Transverse colon (tissue), 4 donors: ENCODE results near the gene GARIN1A. TPM values are rescaled to one million over a fixed set of nuclear protein-coding genes. Genes with fewer than 3 reads are reported as not detected.
"Not testable (repeated sequence)": the region's sequence is repeated elsewhere in the genome, so short reads cannot be mapped to it uniquely, and the experiment has no call there.

Source experiments
- DNase-seq: peaks from one replicate; pipeline ENCODE4 v3.0.0-alpha.2; 2019
- H3K27ac ChIP-seq, 4 donors: fragments of 200-600 bp; sonication (generic); 2 replicates each; pipeline ENCODE4 v1.5.1; 2016 to 2018; ENCODE audit warnings: inconsistent platforms in 4 of 4
- H3K27me3 ChIP-seq: fragments of 200-600 bp; sonication (generic); 2 replicates; pipeline ENCODE4 v1.5.1; 2017; ENCODE audit warnings: inconsistent platforms
- H3K36me3 ChIP-seq, 4 donors: fragments of 200-600 bp; sonication (generic); 2 replicates each; pipeline ENCODE4 v1.5.1; 2017 to 2019; ENCODE audit warnings: inconsistent platforms in 4 of 4
- H3K4me1 ChIP-seq, 4 donors: fragments of 200-600 bp; sonication (generic); 2 replicates each; pipeline ENCODE4 v1.5.1; 2017 to 2020; ENCODE audit warnings: inconsistent platforms in 4 of 4
- H3K4me3 ChIP-seq, 4 donors: fragments of 200-600 bp; sonication (generic); 1 replicate in 1 of 4; 2 replicates in 3 of 4; pipeline versions ENCODE4 v1.5.1 to v1.6.1; 2017 to 2019; ENCODE audit warnings: inconsistent platforms in 4 of 4
- H3K9me3 ChIP-seq, 2 donors: fragments of 200-600 bp; sonication (generic); 2 replicates each; pipeline ENCODE4 v1.5.1; 2017 to 2019; ENCODE audit warnings: inconsistent platforms in 2 of 2
- EP300 ChIP-seq: sonication (generic); formaldehyde crosslinking; IDR thresholded peaks from one replicate; pipeline ENCODE4 v1.6.1; 2017; ENCODE audit warnings: antibody characterized with exemption, low read depth
- POLR2A ChIP-seq: fragments of 450-650 bp; IDR thresholded peaks from one replicate; pipeline ENCODE4 v1.6.1; 2016; ENCODE audit warnings: antibody characterized with exemption, mild to moderate bottlenecking, moderate library complexity
- POLR2AphosphoS5 ChIP-seq, 3 donors: sonication (generic); formaldehyde crosslinking; IDR thresholded peaks; one replicate each; pipeline ENCODE4 v1.6.1; 2016; ENCODE audit warnings: antibody characterized with exemption in 3 of 3
- WGBS, 2 donors: methylation state at CpG; one replicate each; pipeline ENCODE4 v1.1.5; 2018; ENCODE audit warnings: low coverage in 1 of 2; 5-methylcytosine and 5-hydroxymethylcytosine counted together
- in situ Hi-C, 4 donors: fragments of 200-750 bp; cut with MboI; loops; one replicate each; pipeline versions ENCODE4 v1.15.0 to v1.15.1; 2017; ENCODE audit warnings: low sequenced_read_pairs in 3 of 4, low pct_ligation_motif_present in 1 of 4, low pct_unique_long_range_greater_than_20kb in 1 of 4
- intact Hi-C: fragments of 100-400 bp; cut with DNase I; formaldehyde crosslinking; loops from one replicate; pipeline ENCODE4 v1.15.1; 2023; ENCODE audit warnings: low total_unique reads
- total RNA-seq, 4 donors: library from RNA; depleted of rRNA; stranded (reverse); fragments of >200 nt; gene quantifications; one replicate each; pipeline ENCODE4 v1.1.0, GENCODE V29; 2016
- TF ChIP-seq, protein P1 (sequence below), 5 experiments: fragments of 200-600 bp in 3 of 5; fragments of 450-650 bp in 2 of 5; sonication (generic) in 3 of 5; IDR thresholded peaks; 1 replicate in 2 of 5; 2 replicates in 3 of 5; pipeline ENCODE4 v1.5.1; 2016 to 2017; ENCODE audit warnings: antibody characterized with exemption in 5 of 5, inconsistent platforms in 3 of 5, mild to moderate bottlenecking in 2 of 5, moderate library complexity in 1 of 5

The GARIN1A gene
- total RNA-seq, 4 donors from 2014 or later = 0.27 to 1.4 (median 0.48) TPM; not detected in 1

DNA sequence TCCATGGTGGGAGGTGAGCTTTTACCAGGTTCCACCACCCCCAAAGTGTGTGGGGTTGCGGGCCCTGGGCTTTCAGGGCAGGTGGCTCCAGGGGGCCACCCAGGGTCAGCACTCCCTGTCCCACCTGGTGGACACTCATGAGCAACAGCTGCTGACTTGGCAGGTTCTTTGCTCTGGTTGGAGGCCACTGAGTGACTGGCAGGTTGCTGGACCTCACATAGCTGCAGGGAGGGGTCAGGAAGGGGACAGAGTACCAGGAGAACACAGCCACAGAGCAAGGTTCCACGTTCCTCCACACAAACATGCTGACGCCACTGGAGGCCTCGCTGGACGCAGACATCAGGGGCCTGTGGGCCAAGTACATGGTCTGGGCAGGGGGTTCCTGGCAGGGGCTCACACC is 13.7 kb upstream of the GARIN1A start:
- not testable (repeated sequence) for H3K9me3 ChIP-seq
- 100% methylated on average over 3 of the region's 5 CpGs; no CpG with 5 or more reads in 1 of the 2 donors for WGBS, 2 donors

GRCh38 chr7:128660596-128660995 is 11.5 kb upstream of the GARIN1A start:
- H3K9me3 ChIP-seq = peaks cover 8 to 10% of the 10 kb centered on the region in 2 donors
- TF ChIP-seq EP300 (no peak), POLR2AphosphoS5 (IDR thresholded peaks at IDR 0.05) (no peak), POLR2A (no peak)
- TF ChIP-seq, protein P1, sequence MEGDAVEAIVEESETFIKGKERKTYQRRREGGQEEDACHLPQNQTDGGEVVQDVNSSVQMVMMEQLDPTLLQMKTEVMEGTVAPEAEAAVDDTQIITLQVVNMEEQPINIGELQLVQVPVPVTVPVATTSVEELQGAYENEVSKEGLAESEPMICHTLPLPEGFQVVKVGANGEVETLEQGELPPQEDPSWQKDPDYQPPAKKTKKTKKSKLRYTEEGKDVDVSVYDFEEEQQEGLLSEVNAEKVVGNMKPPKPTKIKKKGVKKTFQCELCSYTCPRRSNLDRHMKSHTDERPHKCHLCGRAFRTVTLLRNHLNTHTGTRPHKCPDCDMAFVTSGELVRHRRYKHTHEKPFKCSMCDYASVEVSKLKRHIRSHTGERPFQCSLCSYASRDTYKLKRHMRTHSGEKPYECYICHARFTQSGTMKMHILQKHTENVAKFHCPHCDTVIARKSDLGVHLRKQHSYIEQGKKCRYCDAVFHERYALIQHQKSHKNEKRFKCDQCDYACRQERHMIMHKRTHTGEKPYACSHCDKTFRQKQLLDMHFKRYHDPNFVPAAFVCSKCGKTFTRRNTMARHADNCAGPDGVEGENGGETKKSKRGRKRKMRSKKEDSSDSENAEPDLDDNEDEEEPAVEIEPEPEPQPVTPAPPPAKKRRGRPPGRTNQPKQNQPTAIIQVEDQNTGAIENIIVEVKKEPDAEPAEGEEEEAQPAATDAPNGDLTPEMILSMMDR (IDR thresholded peaks at IDR 0.05) = no peak
- no peaks in the 10 kb centered on the region for H3K36me3 ChIP-seq
- no peak overlapping the region for H3K27ac ChIP-seq
- H3K27me3 ChIP-seq = no peaks in the 10 kb centered on the region
- DNase-seq = no peak
- H3K4me1 ChIP-seq = no peaks in the 10 kb centered on the region
- intact Hi-C loops = no loop called here
- no peak overlapping the region for H3K4me3 ChIP-seq
- 94 to 98% methylated on average over 3 of the region's 3 CpGs for WGBS, 2 donors
- in situ Hi-C loops = no loop called here

More for the DNA sequence above, 13.7 kb upstream of the GARIN1A start:
- H3K4me1 ChIP-seq, in situ Hi-C loops, H3K4me3 ChIP-seq, DNase-seq, intact Hi-C loops, H3K27ac ChIP-seq, H3K36me3 ChIP-seq, H3K27me3 ChIP-seq: not testable (repeated sequence)

- Histone ChIP-seq H3K36me3 (no peaks in the 10 kb centered on the region), H3K27me3 (no peaks in the 10 kb centered on the region), H3K27ac (no peak overlapping the region), H3K4me3 (no peak overlapping the region), H3K9me3 (peaks cover 8 to 10% of the 10 kb centered on the region in 2 donors), H3K4me1 (no peaks in the 10 kb centered on the region)
- intact Hi-C loops = no loop called here
- in situ Hi-C loops = no loop called here
- TF ChIP-seq POLR2AphosphoS5 (IDR thresholded peaks at IDR 0.05) = no peak
- no peak for TF ChIP-seq POLR2A
- TF ChIP-seq, protein P1 (IDR thresholded peaks at IDR 0.05) = no peak
- no peak for TF ChIP-seq EP300
- DNase-seq = no peak
- 95 to 100% methylated on average over 5 of the region's 5 CpGs for WGBS, 2 donors
Measured at GRCh38 chr7:128661446-128661845, 10.6 kb upstream of the GARIN1A start.

DNA sequence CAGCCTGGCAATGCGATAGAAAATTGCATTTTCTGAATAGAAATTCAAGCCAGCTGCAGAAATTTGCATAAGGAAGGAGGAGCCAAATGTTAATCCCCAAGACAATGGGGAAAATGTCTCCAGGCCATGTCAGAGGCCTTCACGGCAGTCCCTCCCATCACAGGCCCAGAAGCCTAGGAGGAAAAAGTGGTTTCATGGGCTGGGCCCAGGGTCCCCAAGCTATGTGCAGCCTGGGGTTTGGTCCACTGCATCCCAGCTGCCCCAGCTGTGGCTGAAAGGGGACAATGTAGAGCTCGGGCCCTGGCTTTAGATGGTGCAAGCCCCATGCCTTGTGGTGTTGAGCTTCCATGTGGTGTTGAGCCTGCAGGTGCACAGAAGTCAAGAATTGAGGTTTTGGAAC is 10.0 kb upstream of the GARIN1A start:
- intact Hi-C loops = no loop called here
- H3K27me3 ChIP-seq = no peaks in the 10 kb centered on the region
- H3K9me3 ChIP-seq = peaks cover 8 to 10% of the 10 kb centered on the region in 2 donors
- H3K4me3 ChIP-seq = no peak overlapping the region
- 97 to 100% methylated on average over 1 to 3 of the region's 3 CpGs for WGBS, 2 donors
- in situ Hi-C loops = no loop called here
- no peak overlapping the region for H3K27ac ChIP-seq
- no peak for DNase-seq
- no peak for TF ChIP-seq POLR2A
- no peaks in the 10 kb centered on the region for H3K4me1 ChIP-seq
- H3K36me3 ChIP-seq = no peaks in the 10 kb centered on the region

DNA sequence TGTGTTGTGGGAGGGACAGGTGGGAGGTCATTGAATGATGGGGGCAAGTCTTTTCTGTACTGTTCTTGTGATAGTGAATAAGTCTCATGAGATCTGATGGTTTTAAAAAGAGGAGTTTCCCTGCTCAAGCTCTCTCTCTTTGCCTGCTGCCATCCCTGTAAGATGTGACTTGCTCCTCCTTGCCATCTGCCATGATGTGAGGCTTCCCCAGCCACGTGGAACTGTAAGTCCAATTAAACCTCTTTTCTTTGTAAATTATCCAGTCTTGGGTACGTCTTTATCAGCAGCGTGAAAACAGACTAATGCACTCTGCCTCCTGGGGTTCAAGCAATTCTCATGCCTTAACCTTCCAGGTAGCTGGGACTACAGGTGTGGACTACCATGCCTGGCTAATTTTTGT is 8.9 kb upstream of the GARIN1A start:
- H3K4me3 ChIP-seq, H3K27me3 ChIP-seq, H3K4me1 ChIP-seq, intact Hi-C loops, H3K36me3 ChIP-seq, H3K9me3 ChIP-seq, DNase-seq, in situ Hi-C loops, H3K27ac ChIP-seq: not testable (repeated sequence)
- 81 to 93% methylated on average over 3 of the region's 3 CpGs for WGBS, 2 donors

- H3K4me1 ChIP-seq = no peaks in the 10 kb centered on the region
- peaks cover 8 to 10% of the 10 kb centered on the region in 2 donors for H3K9me3 ChIP-seq
- H3K27me3 ChIP-seq = no peaks in the 10 kb centered on the region
- no peak overlapping the region for H3K27ac ChIP-seq
- DNase-seq = no peak
- intact Hi-C loops = no loop called here
- in situ Hi-C loops = no loop called here
- WGBS, 2 donors = 50% methylated on average over 1 of the region's 1 CpG
- TF ChIP-seq POLR2A (no peak), EP300 (no peak), POLR2AphosphoS5 (IDR thresholded peaks at IDR 0.05) (no peak)
- TF ChIP-seq, protein P1 (IDR thresholded peaks at IDR 0.05) = no peak
- no peaks in the 10 kb centered on the region for H3K36me3 ChIP-seq
- no peak overlapping the region for H3K4me3 ChIP-seq
Measured at GRCh38 chr7:128665057-128665456, 7.0 kb upstream of the GARIN1A start.
